H1 (cell line): Measurements from ENCODE around the gene EDA. TPM values are rescaled to one million over a fixed set of nuclear protein-coding genes. Genes with fewer than 3 reads are reported as not detected.

Experiments
- CTCF ChIA-PET: fragments of 300-600 bp; sonication (Branson Sonifier 250); formaldehyde crosslinking; loops from one replicate; lab custom pipeline; 2021; ENCODE audit not compliant: partially characterized antibody; lab: Charles Lee
- POLR2A ChIA-PET: fragments of 300-600 bp; sonication (Branson Sonifier 250); formaldehyde crosslinking; loops from one replicate; lab custom pipeline; 2021; ENCODE audit warnings: inconsistent platforms; ENCODE audit not compliant: partially characterized antibody; lab: Charles Lee
- DNase-seq, 2 experiments: peaks; one replicate each; pipeline versions ENCODE4 v3.0.0 to v3.0.0-alpha.2; 2010 to 2022; ENCODE audit warnings: low spot score in 2 of 2, low read depth in 1 of 2, mixed read lengths in 1 of 2
- FAIRE-seq: peaks from 2 replicates; lab custom pipeline; 2011; peaks lifted over from hg19 to GRCh38; lab: Jason Lieb, UNC
- H2AFZ ChIP-seq: 2 replicates; pipeline ENCODE4 v1.8.1; 2012; ENCODE audit warnings: low read length, inconsistent platforms
- H2AK5ac ChIP-seq: 2 replicates; pipeline ENCODE4 v1.6.1; 2013; ENCODE audit warnings: low read depth, low read length
- H2BK120ac ChIP-seq: replicated peaks from 2 replicates; pipeline ENCODE3; 2013; ENCODE audit warnings: low read depth, low read length, inconsistent platforms
- H2BK12ac ChIP-seq: 2 replicates; pipeline ENCODE4 v1.6.1; 2013; ENCODE audit warnings: low read depth, low read length
- H2BK15ac ChIP-seq: 2 replicates; pipeline ENCODE4 v1.6.1; 2013; ENCODE audit warnings: low read length
- H2BK20ac ChIP-seq: 2 replicates; pipeline ENCODE4 v1.6.1; 2013; ENCODE audit warnings: low read length
- H2BK5ac ChIP-seq: 2 replicates; pipeline ENCODE4 v1.6.1; 2013; ENCODE audit warnings: low read depth, low read length
- H3K14ac ChIP-seq: 2 replicates; pipeline ENCODE4 v1.6.1; 2013; ENCODE audit warnings: inconsistent platforms; ENCODE audit not compliant: insufficient read length
- H3K18ac ChIP-seq: 2 replicates; pipeline ENCODE4 v1.6.1; 2013; ENCODE audit warnings: low read length; ENCODE audit errors: extremely low read depth
- H3K23ac ChIP-seq: 2 replicates; pipeline ENCODE4 v1.6.1; 2013; ENCODE audit warnings: inconsistent platforms; ENCODE audit not compliant: insufficient read length
- H3K23me2 ChIP-seq: 2 replicates; pipeline ENCODE4 v1.6.1; 2013; ENCODE audit warnings: low read depth, low read length
- H3K27ac ChIP-seq: 2 replicates; pipeline ENCODE4 v1.6.1; 2011; ENCODE audit warnings: low read depth, low read length, inconsistent platforms
- H3K27me3 ChIP-seq, 4 experiments: replicated peaks in 1 of 4; 1 replicate in 1 of 4; 2 replicates in 3 of 4; pipeline versions ENCODE4 v1.6.1 to v1.8.1; 2011 to 2013; ENCODE audit warnings: low read length in 3 of 4, mild to moderate bottlenecking in 3 of 4, inconsistent platforms in 2 of 4, mixed read lengths in 2 of 4, moderate library complexity in 1 of 4; ENCODE audit not compliant: control insufficient read depth in 3 of 4, insufficient read depth in 3 of 4; ENCODE audit errors: extremely low read depth in 1 of 4
- H3K36me3 ChIP-seq, 4 experiments: 2 replicates each; pipeline versions ENCODE4 v1.6.1 to v1.8.1; 2011 to 2013; ENCODE audit warnings: mild to moderate bottlenecking in 4 of 4, low read length in 3 of 4, moderate library complexity in 2 of 4, control low read depth in 1 of 4, inconsistent platforms in 1 of 4; ENCODE audit not compliant: insufficient read depth in 4 of 4, control insufficient read depth in 2 of 4
- H3K4ac ChIP-seq: replicated peaks from 2 replicates; pipeline ENCODE3; 2013; ENCODE audit warnings: low read length, low read depth, mixed read lengths, inconsistent platforms; ENCODE audit not compliant: insufficient read length
- H3K4me1 ChIP-seq, 4 experiments: replicated peaks in 1 of 4; 1 replicate in 1 of 4; 2 replicates in 3 of 4; pipeline versions ENCODE4 v1.6.1 to v1.8.1; 2011 to 2013; ENCODE audit warnings: low read length in 3 of 4, inconsistent platforms in 2 of 4, mixed read lengths in 1 of 4; ENCODE audit not compliant: insufficient read depth in 4 of 4, control insufficient read depth in 3 of 4
- H3K4me2 ChIP-seq, 2 experiments: 2 replicates each; pipeline versions ENCODE4 v1.6.1 to v1.8.1; 2011 to 2013; ENCODE audit warnings: low read depth in 2 of 2, low read length in 2 of 2, control low read depth in 1 of 2, inconsistent platforms in 1 of 2, mild to moderate bottlenecking in 1 of 2; ENCODE audit not compliant: insufficient read depth in 1 of 2
- H3K4me3 ChIP-seq, 4 experiments: fragments of 200-600, 300-600 bp in 1 of 4; sonication (generic), shearing (Covaris generic), sonication (Bioruptor Twin) in 1 of 4; 2 replicates each; pipeline versions ENCODE4 v1.5.1 to v1.8.1; 2011 to 2016; ENCODE audit warnings: low read length in 4 of 4, low read depth in 3 of 4, control low read depth in 2 of 4, inconsistent platforms in 2 of 4, mild to moderate bottlenecking in 2 of 4, mixed read lengths in 1 of 4, moderate library complexity in 1 of 4; ENCODE audit not compliant: insufficient read depth in 2 of 4; ENCODE audit errors: extremely low read depth in 1 of 4
- H3K56ac ChIP-seq: replicated peaks from 2 replicates; pipeline ENCODE3; 2013; ENCODE audit warnings: low read depth, mild to moderate bottlenecking, mixed read lengths, low read length, inconsistent platforms; ENCODE audit not compliant: insufficient read length
- H3K79me1 ChIP-seq: 2 replicates; pipeline ENCODE4 v1.6.1; 2013; ENCODE audit warnings: low read depth, low read length, control low read depth
- H3K79me2 ChIP-seq, 2 experiments: 2 replicates each; pipeline versions ENCODE4 v1.6.1 to v1.8.1; 2012 to 2013; ENCODE audit warnings: low read length in 2 of 2, mild to moderate bottlenecking in 2 of 2, inconsistent platforms in 1 of 2; ENCODE audit not compliant: insufficient read depth in 2 of 2, control insufficient read depth in 1 of 2
- H3K9ac ChIP-seq, 4 experiments: replicated peaks in 1 of 4; 1 replicate in 1 of 4; 2 replicates in 3 of 4; pipeline versions ENCODE4 v1.6.1 to v1.8.1; 2011 to 2013; ENCODE audit warnings: low read depth in 3 of 4, low read length in 3 of 4, control low read depth in 2 of 4, mild to moderate bottlenecking in 2 of 4, moderate library complexity in 2 of 4, inconsistent platforms in 1 of 4; ENCODE audit errors: extremely low read depth in 1 of 4
- H3K9me3 ChIP-seq, 2 experiments: 2 replicates each; pipeline versions ENCODE4 v1.6.1 to v1.8.1; 2012 to 2013; ENCODE audit warnings: mild to moderate bottlenecking in 2 of 2, moderate library complexity in 2 of 2, control low read depth in 1 of 2, inconsistent platforms in 1 of 2, low read depth in 1 of 2, low read length in 1 of 2, mixed read lengths in 1 of 2; ENCODE audit not compliant: insufficient read depth in 2 of 2
- H4K20me1 ChIP-seq, 2 experiments: replicated peaks in 1 of 2; 2 replicates each; pipeline versions ENCODE3 to v1.8.1; 2011 to 2013; ENCODE audit warnings: inconsistent platforms in 2 of 2, low read length in 2 of 2, mild to moderate bottlenecking in 1 of 2; ENCODE audit not compliant: insufficient read depth in 2 of 2, control insufficient read depth in 1 of 2
- H4K5ac ChIP-seq: 2 replicates; pipeline ENCODE4 v1.6.1; 2013; ENCODE audit warnings: low read length, low read depth, mixed read lengths, inconsistent platforms; ENCODE audit not compliant: insufficient read length
- H4K8ac ChIP-seq: 2 replicates; pipeline ENCODE4 v1.8.0; 2013; ENCODE audit warnings: mild to moderate bottlenecking, moderate library complexity, low read length, inconsistent platforms; ENCODE audit not compliant: insufficient read depth; ENCODE audit errors: extremely low read depth
- H4K91ac ChIP-seq: replicated peaks from 2 replicates; pipeline ENCODE3; 2013; ENCODE audit warnings: low read length, mixed read lengths, inconsistent platforms; ENCODE audit not compliant: insufficient read length
- BRCA1 ChIP-seq: IDR thresholded peaks from 2 replicates; pipeline ENCODE4 v1.6.1; 2012; ENCODE audit warnings: low read depth, low read length, improper control_type of control experiment
- CTBP2 ChIP-seq: IDR thresholded peaks from 2 replicates; pipeline ENCODE4 v1.7.0; 2011; ENCODE audit warnings: borderline replicate concordance, mild to moderate bottlenecking, moderate library complexity, mixed read lengths, low read length; ENCODE audit not compliant: insufficient read depth, insufficient read length
- EGR1 ChIP-seq: IDR thresholded peaks from 2 replicates; pipeline ENCODE4 v1.6.1; 2011; ENCODE audit warnings: low read depth, low read length, borderline replicate concordance
- GTF2F1 ChIP-seq: IDR thresholded peaks from 2 replicates; pipeline ENCODE4 v1.6.1; 2012; ENCODE audit warnings: low read depth, low read length, improper control_type of control experiment, borderline replicate concordance
- KDM5A ChIP-seq: fragments of 200-600 bp; IDR thresholded peaks from 2 replicates; pipeline ENCODE4 v1.7.1; 2012; ENCODE audit warnings: mild to moderate bottlenecking, low read length, inconsistent platforms, mixed read lengths
- POLR2A ChIP-seq, 2 experiments: IDR thresholded peaks; 1 replicate in 1 of 2; 2 replicates in 1 of 2; pipeline ENCODE4 v1.6.1; 2011; ENCODE audit warnings: low read depth in 2 of 2, low read length in 2 of 2, mild to moderate bottlenecking in 2 of 2; ENCODE audit errors: control extremely low read depth in 1 of 2
- SAP30 ChIP-seq: fragments of 300-600 bp; sonication (generic); IDR thresholded peaks from 2 replicates; pipeline ENCODE4 v1.7.1; 2012; ENCODE audit warnings: low read length, moderate library complexity, mild to moderate bottlenecking, inconsistent platforms; ENCODE audit not compliant: insufficient read depth, insufficient replicate concordance
- SIRT6 ChIP-seq: IDR thresholded peaks from one replicate; pipeline ENCODE4 v1.7.1; 2012; ENCODE audit warnings: low read length, inconsistent platforms
- SP2 ChIP-seq: IDR thresholded peaks from 2 replicates; pipeline ENCODE4 v1.6.1; 2012; ENCODE audit warnings: mild to moderate bottlenecking, low read length, inconsistent platforms
- SUZ12 ChIP-seq: fragments of 200-600 bp; sonication (generic); IDR thresholded peaks from 2 replicates; pipeline ENCODE4 v1.6.1; 2012; ENCODE audit warnings: mild to moderate bottlenecking, inconsistent platforms, low read length, moderate library complexity, mixed read lengths
- TAF7 ChIP-seq: optimal IDR thresholded peaks from 2 replicates; pipeline ENCODE3; 2011; ENCODE audit warnings: low read depth, mild to moderate bottlenecking, inconsistent platforms, low read length, moderate library complexity, borderline replicate concordance
- TCF12 ChIP-seq: IDR thresholded peaks from 2 replicates; pipeline ENCODE4 v1.6.1; 2011; ENCODE audit warnings: low read depth, mild to moderate bottlenecking, low read length
- WGBS, 2 experiments: shearing (Covaris generic) in 1 of 2; methylation state at CpG; one replicate each; pipeline versions ENCODE4 v1.1.6 to v1.1.7; 2013 to 2015; ENCODE audit warnings: low lambda C conversion rate in 2 of 2, mixed read lengths in 2 of 2, inconsistent platforms in 1 of 2, low coverage in 1 of 2, missing lambda C conversion rate in 1 of 2; ENCODE audit not compliant: insufficient replicate concordance in 2 of 2, insufficient coverage in 1 of 2, insufficient read length in 1 of 2; ENCODE audit errors: extremely low coverage in 1 of 2, missing lambda C conversion rate in 1 of 2; 5-methylcytosine and 5-hydroxymethylcytosine counted together
- polyA plus RNA-seq, 7 experiments: library from polyadenylated mRNA; depleted of rRNA in 3 of 7; stranded (reverse) in 5 of 7; unstranded in 2 of 7; fragments of >200 nt in 5 of 7; fragments of 200-250 nt in 2 of 7; gene quantifications; 1 replicate in 5 of 7; 2 replicates in 1 of 7; 4 replicates in 1 of 7; pipeline versions ENCODE4 v1.2.1 to v1.2.3, GENCODE V29; 2011 to 2013; ENCODE audit warnings: missing spikeins in 2 of 7, mixed read lengths in 2 of 7
- total RNA-seq: library from RNA; stranded (reverse); fragmentation: NEBNext Ultra II Directional; extraction: Animal tissue kit (Norgen Biotek cat#: 25700); gene quantifications from 2 replicates; pipeline ENCODE4 v1.2.1, GENCODE V29; 2021

Gene EDA
- total and polyA plus RNA-seq, 2 of the 8 experiments (the other 6 are each of a cell fraction or from before 2014, with no cell fraction given): 7.5 to 10.5 TPM

GRCh38 chrX:69815063-69815462 lies 199.2 kb downstream of the EDA start:
- Histone ChIP-seq H2AFZ (no peak overlapping the region), H3K27ac (no peak overlapping the region), H3K9me3 (no peaks in the 10 kb centered on the region), H4K5ac (no peak overlapping the region), H3K4me2 (no peak overlapping the region), H3K56ac (no peak overlapping the region), H3K18ac (no peak overlapping the region; the same call in 1 of the 2 replicates), H3K9ac (no peak overlapping the region), H3K27me3 (no peaks in the 10 kb centered on the region), H3K4me3 (no peak overlapping the region), H2BK5ac (no peak overlapping the region), H3K23me2 (no peaks in the 10 kb centered on the region), H3K23ac (no peak overlapping the region), H2BK120ac (no peak overlapping the region), H3K4ac (no peak overlapping the region), H3K79me1 (no peaks in the 10 kb centered on the region; the same call in 1 of the 2 replicates), H4K8ac (no peak overlapping the region), H2BK20ac (no peak overlapping the region), H3K79me2 (no peaks in the 10 kb centered on the region), H2BK15ac (no peak overlapping the region), H3K4me1 (no peaks in the 10 kb centered on the region), H3K36me3 (no peaks in the 10 kb centered on the region), H4K20me1 (no peaks in the 10 kb centered on the region), H3K14ac (no peak overlapping the region), H4K91ac (no peak overlapping the region), H2AK5ac (no peak overlapping the region), H2BK12ac (no peak overlapping the region)
- ChIA-PET CTCF (no interaction called here), POLR2A (no interaction called here)
- no peak for FAIRE-seq
- TF ChIP-seq KDM5A (no peak), SAP30 (no peak), SUZ12 (no peak), SP2 (no peak), SIRT6 (no peak), GTF2F1 (no peak), BRCA1 (no peak), TAF7 (no peak), TCF12 (no peak), CTBP2 (no peak), POLR2A (IDR thresholded peaks at IDR 0.05; ENCODE audit: control extremely low read depth in 1 of 2, low read depth in 2 of 2, low read length in 2 of 2) (no peak), EGR1 (no peak)
- WGBS, 2 experiments: 100% methylated on average over 1 of the region's 4 CpGs; no CpG with 5 or more reads in 1 of the 2 experiments
- no peak for DNase-seq
